HG02642 (cell line): ENCODE results near the gene SIRT2.
"Not testable (repeated sequence)": the region's sequence is repeated elsewhere in the genome, so short reads cannot be mapped to it uniquely, and the experiment has no call there.

Source experiments
- ATAC-seq: cut with Tn5 transposase; IDR thresholded peaks from one replicate; pipeline ENCODE4 v1.9.1; 2021; ENCODE audit warnings: mild to moderate bottlenecking; ENCODE audit not compliant: unreplicated experiment, poor library complexity

Gene SIRT2

GRCh38 chr19:38836159-38836982, 63.0 kb downstream of the SIRT2 start:
- no peak for ATAC-seq

DNA sequence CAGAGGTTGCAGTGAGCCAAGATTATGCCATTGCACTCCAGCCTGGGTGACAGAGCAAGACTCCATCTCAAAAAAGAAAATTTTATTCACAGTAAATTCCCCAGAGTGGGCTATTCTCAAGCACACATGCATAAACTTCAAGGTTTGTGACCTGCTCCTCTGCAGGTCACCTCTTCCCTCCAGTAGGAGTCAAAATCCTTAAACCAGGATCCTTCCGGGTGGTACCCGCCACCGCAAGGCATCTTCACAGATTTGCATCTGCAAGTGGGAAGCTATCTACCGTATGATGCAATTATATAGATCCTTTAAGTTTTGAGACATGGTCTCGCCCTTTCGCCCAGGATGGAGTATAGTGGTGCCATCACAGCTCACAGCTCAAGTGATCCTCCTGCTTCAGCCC, 64.8 kb downstream of the SIRT2 start:
- ATAC-seq, result no peak

- no peak for ATAC-seq
These were observed 65.3 kb downstream of the SIRT2 start for GRCh38 chr19:38834104-38834490.

GRCh38 chr19:38833092-38833425, 66.4 kb downstream of the SIRT2 start:
- no peak for ATAC-seq

DNA sequence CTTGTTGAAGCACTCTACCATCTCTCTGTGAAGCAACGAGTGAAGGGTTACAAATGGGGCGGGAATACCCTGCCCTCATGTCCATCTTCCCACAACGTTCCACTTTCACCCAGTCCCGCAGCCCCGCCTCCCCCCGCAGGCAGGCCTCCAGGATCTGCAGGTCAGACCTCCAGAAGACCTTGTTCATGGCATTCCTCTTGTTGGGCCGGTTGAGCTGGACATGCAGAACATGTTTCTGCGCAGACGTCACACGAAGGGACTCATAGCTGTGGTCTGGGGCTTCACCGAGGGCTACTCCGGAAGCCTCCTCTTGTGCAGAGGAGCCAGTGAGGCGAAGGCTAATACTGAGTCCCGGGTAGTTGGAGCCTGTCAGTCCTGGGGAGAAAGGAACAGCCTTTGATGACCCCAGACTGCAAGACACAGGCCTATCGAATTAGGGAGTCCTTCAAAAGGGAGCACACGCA, 68.2 kb downstream of the SIRT2 start:
- ATAC-seq, result peak; percentile 38

GRCh38 chr19:38830039-38830733, 69.2 kb downstream of the SIRT2 start:
- ATAC-seq, result no peak

DNA sequence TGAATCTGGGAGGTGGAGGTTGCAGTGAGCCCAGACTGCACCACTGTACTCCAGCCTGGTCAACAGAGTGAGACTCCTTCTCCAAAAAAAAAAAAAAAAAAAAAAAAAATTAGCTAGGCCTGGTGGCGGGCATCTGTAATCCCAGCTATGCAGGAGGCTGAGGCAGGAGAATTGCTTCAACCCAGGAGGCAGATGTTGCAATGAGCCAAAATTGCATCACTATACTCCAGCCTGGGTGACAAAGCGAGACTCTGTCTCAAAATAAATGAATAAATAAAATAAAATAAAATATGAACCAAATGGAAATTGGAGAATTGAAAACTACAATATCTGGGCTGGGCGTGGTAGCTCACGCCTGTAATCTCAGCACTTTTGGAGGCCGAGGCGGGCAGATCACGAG, 70.2 kb downstream of the SIRT2 start:
- not testable (repeated sequence) for ATAC-seq
